Effector memory CD8-positive, alpha-beta T cell (primary cell): ENCODE data around the gene EDNRA.
"Not testable (repeated sequence)": the region's sequence is repeated elsewhere in the genome, so short reads cannot be mapped to it uniquely, and the experiment has no call there.

Experiments
- ATAC-seq: fragments of 150-1000 bp; cut with Tn5 transposase; replicated peaks from 2 replicates; pipeline ENCODE4 v1.10.0; 2021; ENCODE audit warnings: mild to moderate bottlenecking, moderate library complexity
- DNase-seq, 3 experiments: peaks; one replicate each; pipeline ENCODE4 v3.0.0; 2021
- H3K27ac Mint-ChIP-seq, 2 donors: one replicate each; pipeline ENCODE4 v1.8.0; 2022; ENCODE audit warnings: mild to moderate bottlenecking in 2 of 2, mixed read lengths in 2 of 2, moderate library complexity in 2 of 2
- H3K27me3 Mint-ChIP-seq, 2 donors: one replicate each; pipeline ENCODE4 v1.8.0; 2022; ENCODE audit warnings: mixed read lengths in 2 of 2
- H3K36me3 Mint-ChIP-seq: one replicate; pipeline ENCODE4 v1.8.0; 2022; ENCODE audit warnings: mild to moderate bottlenecking, moderate library complexity, mixed read lengths; ENCODE audit not compliant: insufficient read depth
- H3K4me1 Mint-ChIP-seq, 2 donors: one replicate each; pipeline ENCODE4 v1.8.0; 2022; ENCODE audit warnings: low read depth in 2 of 2, mixed read lengths in 2 of 2
- H3K4me3 Mint-ChIP-seq, 2 donors: one replicate each; pipeline ENCODE4 v1.8.0; 2022; ENCODE audit warnings: mild to moderate bottlenecking in 2 of 2, mixed read lengths in 2 of 2, moderate library complexity in 2 of 2
- H3K9me3 Mint-ChIP-seq, 2 donors: one replicate each; pipeline ENCODE4 v1.8.0; 2022; ENCODE audit warnings: mixed read lengths in 2 of 2
- total RNA-seq, 9 experiments: gene quantifications; one replicate each; lab custom pipeline; 2026; lab: John Stamatoyannopoulos, UW

EDNRA gene
- 0 to 0.06 (median 0) reads per million in 9 experiments for total RNA-seq

DNA sequence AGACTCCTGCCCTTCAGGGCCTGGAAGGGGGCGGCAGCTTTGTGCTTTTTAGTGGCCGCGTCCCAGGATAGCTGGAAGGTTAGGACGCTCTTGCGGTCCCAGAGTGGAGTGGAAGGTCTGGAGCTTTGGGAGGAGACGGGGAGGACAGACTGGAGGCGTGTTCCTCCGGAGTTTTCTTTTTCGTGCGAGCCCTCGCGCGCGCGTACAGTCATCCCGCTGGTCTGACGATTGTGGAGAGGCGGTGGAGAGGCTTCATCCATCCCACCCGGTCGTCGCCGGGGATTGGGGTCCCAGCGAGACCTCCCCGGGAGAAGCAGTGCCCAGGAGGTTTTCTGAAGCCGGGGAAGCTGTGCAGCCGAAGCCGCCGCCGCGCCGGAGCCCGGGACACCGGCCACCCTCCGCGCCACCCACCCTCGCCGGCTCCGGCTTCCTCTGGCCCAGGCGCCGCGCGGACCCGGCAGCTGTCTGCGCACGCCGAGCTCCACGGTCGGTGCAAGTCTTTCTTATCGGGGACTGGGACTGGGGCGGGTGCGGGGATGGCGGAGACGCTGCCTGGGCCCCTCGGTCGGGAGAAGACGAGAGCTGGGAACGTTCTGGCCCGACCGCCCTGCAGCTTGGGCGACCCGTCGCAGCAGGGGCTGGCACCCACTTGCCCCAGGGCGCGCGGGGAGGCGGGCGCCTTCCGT lies at the start of gene EDNRA:
Gene EDNRA (plus strand): TSS at position 207 of the 686 bp plus-strand sequence. CDS start 4,585 bp downstream, outside the sequence.
- H3K27me3 Mint-ChIP-seq = peaks cover 13 to 42% of the 10 kb centered on the region in 2 donors
- no peaks in the 10 kb centered on the region for H3K36me3 Mint-ChIP-seq
- no peak within 1 kb of the TSS for H3K27ac Mint-ChIP-seq
- H3K4me3 Mint-ChIP-seq = no peak within 1 kb of the TSS
- peaks cover 0 to 1% of the 10 kb centered on the region in 2 donors for H3K9me3 Mint-ChIP-seq
- DNase-seq (no peak), ATAC-seq (no peak)
- no peaks in the 10 kb centered on the region for H3K4me1 Mint-ChIP-seq

DNA sequence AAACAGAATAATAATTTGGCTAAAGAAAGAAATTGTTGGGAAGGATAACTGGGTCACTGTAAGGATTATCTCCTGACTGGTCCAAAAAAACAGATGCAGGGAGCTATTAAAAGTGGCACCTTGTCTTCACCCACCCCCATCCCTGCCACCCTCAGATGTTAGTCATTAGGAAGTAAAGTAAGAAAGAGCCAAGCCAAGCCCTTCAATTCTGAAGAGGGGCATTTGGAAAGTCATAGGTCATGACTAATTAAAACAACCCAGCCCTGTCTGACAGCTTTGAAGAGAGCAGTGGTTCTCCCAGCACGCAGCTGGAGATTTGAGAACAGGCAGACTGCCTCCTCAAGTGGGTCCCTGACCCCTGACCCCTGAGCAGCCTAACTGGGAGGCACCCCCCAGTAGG lies 46.5 kb upstream of the EDNRA start:
- ATAC-seq, H3K36me3 Mint-ChIP-seq, DNase-seq, H3K9me3 Mint-ChIP-seq, H3K4me3 Mint-ChIP-seq, H3K4me1 Mint-ChIP-seq, H3K27ac Mint-ChIP-seq: not testable (repeated sequence)
- peaks cover under 1 to 13% of the 10 kb centered on the region in 2 donors for H3K27me3 Mint-ChIP-seq

DNA sequence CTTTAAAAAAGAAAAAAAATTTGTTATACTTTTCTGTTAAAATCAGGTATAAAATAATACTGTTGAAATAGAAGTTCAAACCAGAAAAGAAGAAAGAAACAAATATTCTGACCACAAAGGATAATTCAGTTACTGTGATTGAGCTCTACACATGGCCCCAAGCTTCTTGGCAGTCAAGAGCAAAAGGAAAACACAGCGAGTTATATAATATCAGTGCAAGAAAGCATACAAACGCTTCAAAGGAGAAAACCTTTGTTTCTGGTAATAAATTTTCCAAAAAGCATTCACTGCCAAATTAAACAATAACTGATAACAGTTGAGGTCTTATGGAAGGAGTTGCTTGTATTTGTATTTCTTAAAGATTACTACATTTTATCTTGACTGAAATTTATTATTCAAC lies 40.5 kb upstream of the EDNRA start:
- no peak for DNase-seq
- H3K27me3 Mint-ChIP-seq = peaks cover 0 to 6% of the 10 kb centered on the region in 2 donors
- peaks cover 0 to 8% of the 10 kb centered on the region in 2 donors for H3K9me3 Mint-ChIP-seq
- H3K27ac Mint-ChIP-seq = no peak overlapping the region
- H3K4me3 Mint-ChIP-seq = no peak overlapping the region
- no peaks in the 10 kb centered on the region for H3K4me1 Mint-ChIP-seq
- no peak for ATAC-seq
- H3K36me3 Mint-ChIP-seq = no peaks in the 10 kb centered on the region

- H3K4me1 Mint-ChIP-seq = no peaks in the 10 kb centered on the region
- H3K36me3 Mint-ChIP-seq = no peaks in the 10 kb centered on the region
- no peak for ATAC-seq
- no peak overlapping the region for H3K27ac Mint-ChIP-seq
- no peak for DNase-seq
- H3K4me3 Mint-ChIP-seq = no peak overlapping the region
- peaks cover 0 to 1% of the 10 kb centered on the region in 2 donors for H3K9me3 Mint-ChIP-seq
- no peaks in the 10 kb centered on the region for H3K27me3 Mint-ChIP-seq
Observed at GRCh38 chr4:147447786-147448185, 33.1 kb upstream of the EDNRA start.

GRCh38 chr4:147453561-147454141 lies 27.2 kb upstream of the EDNRA start:
- Mint-ChIP-seq H3K27ac (no peak overlapping the region), H3K27me3 (no peaks in the 10 kb centered on the region), H3K36me3 (no peaks in the 10 kb centered on the region), H3K9me3 (no peaks in the 10 kb centered on the region), H3K4me3 (no peak overlapping the region), H3K4me1 (no peaks in the 10 kb centered on the region)
- ATAC-seq = no peak
- DNase-seq = no peak

GRCh38 chr4:147456706-147457105 lies 24.2 kb upstream of the EDNRA start:
- no peaks in the 10 kb centered on the region for H3K9me3 Mint-ChIP-seq
- no peaks in the 10 kb centered on the region for H3K27me3 Mint-ChIP-seq
- H3K27ac Mint-ChIP-seq = no peak overlapping the region
- no peaks in the 10 kb centered on the region for H3K36me3 Mint-ChIP-seq
- H3K4me3 Mint-ChIP-seq = no peak overlapping the region
- ATAC-seq (no peak), DNase-seq (no peak)
- H3K4me1 Mint-ChIP-seq = no peaks in the 10 kb centered on the region

- H3K4me1 Mint-ChIP-seq = no peaks in the 10 kb centered on the region
- peaks cover 0 to 7% of the 10 kb centered on the region in 2 donors for H3K9me3 Mint-ChIP-seq
- ATAC-seq (no peak), DNase-seq (no peak)
- no peaks in the 10 kb centered on the region for H3K36me3 Mint-ChIP-seq
- no peak overlapping the region for H3K27ac Mint-ChIP-seq
- no peaks in the 10 kb centered on the region for H3K27me3 Mint-ChIP-seq
- no peak overlapping the region for H3K4me3 Mint-ChIP-seq
Observed at GRCh38 chr4:147461161-147461560, 19.7 kb upstream of the EDNRA start.

DNA sequence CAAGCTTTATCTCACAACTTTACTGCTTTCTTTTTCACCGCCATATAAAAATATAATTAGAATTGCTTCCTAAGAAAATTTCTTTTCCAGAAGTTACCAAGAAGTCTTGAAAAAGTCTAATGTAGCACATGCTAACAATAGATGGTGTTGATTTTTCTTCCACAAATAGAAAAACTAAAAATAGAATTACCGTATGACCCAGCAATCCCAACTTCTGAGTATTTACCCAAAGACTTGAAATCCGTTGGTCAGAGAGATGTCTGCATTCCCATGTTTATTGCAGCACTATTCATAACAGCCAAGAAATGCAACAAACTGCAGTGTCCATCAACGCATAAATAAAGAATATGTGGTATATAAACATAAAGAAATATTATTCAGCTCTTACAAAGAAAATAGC lies 17.8 kb upstream of the EDNRA start:
- Mint-ChIP-seq H3K4me1 (no peaks in the 10 kb centered on the region), H3K36me3 (no peaks in the 10 kb centered on the region), H3K4me3 (no peak overlapping the region), H3K27me3 (no peaks in the 10 kb centered on the region), H3K9me3 (peaks cover 0 to 7% of the 10 kb centered on the region in 2 donors), H3K27ac (no peak overlapping the region)
- DNase-seq (no peak), ATAC-seq (no peak)

GRCh38 chr4:147465461-147465860 lies 15.4 kb upstream of the EDNRA start:
- Mint-ChIP-seq H3K9me3 (peaks cover 0 to 8% of the 10 kb centered on the region in 2 donors), H3K27me3 (peaks cover 0 to 2% of the 10 kb centered on the region in 2 donors), H3K4me1 (no peaks in the 10 kb centered on the region), H3K36me3 (no peaks in the 10 kb centered on the region), H3K4me3 (no peak overlapping the region), H3K27ac (no peak overlapping the region)
- DNase-seq = no peak
- no peak for ATAC-seq

DNA sequence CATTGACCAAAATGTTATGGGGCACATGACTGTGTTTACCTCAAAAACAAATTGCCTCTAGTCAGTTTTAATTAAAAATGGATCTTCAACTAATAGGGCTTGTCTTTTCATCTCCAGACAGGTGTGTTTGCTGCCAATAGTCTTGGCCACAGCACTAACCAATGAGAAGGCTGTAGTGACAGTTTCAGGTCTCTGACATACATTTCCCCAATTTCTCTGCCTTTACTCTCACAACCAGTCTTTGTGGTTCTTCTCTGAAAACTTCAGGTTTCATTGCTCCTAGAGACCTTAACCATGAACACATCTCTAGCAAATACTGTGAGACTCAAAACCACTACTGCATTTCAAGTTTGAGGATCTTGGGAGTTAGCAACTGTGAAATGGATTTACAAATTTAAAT lies 3.5 kb upstream of the EDNRA start:
- no peaks in the 10 kb centered on the region for H3K4me1 Mint-ChIP-seq
- ATAC-seq (no peak), DNase-seq (no peak)
- no peaks in the 10 kb centered on the region for H3K36me3 Mint-ChIP-seq
- H3K27ac Mint-ChIP-seq = no peak overlapping the region
- H3K4me3 Mint-ChIP-seq = no peak overlapping the region
- peaks cover 22 to 57% of the 10 kb centered on the region in 2 donors for H3K27me3 Mint-ChIP-seq
- peaks cover 0 to 1% of the 10 kb centered on the region in 2 donors for H3K9me3 Mint-ChIP-seq

DNA sequence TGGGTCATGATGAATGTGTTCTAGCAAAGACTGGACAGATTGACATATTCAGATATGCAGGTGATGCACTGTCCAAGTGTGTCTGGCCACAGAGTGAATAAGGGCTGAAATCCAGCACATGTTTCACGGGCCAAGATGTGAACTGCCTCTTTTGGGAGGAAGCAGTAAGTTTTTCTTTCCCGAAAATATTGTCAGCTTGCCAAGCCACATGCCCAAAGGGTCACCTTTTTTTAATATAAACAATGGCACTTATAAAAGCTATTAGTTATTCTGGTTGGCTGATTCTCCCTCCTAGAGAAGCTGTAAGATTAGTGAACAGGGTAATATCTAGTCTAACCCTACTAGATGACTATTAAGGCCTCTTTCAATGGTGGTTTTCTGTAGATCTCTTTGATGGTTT lies 1.5 kb upstream of the EDNRA start:
- no peak overlapping the region for H3K4me3 Mint-ChIP-seq
- no peak overlapping the region for H3K27ac Mint-ChIP-seq
- no peaks in the 10 kb centered on the region for H3K36me3 Mint-ChIP-seq
- no peaks in the 10 kb centered on the region for H3K4me1 Mint-ChIP-seq
- H3K9me3 Mint-ChIP-seq = peaks cover 0 to 1% of the 10 kb centered on the region in 2 donors
- DNase-seq (no peak), ATAC-seq (no peak)
- peaks cover 14 to 55% of the 10 kb centered on the region in 2 donors for H3K27me3 Mint-ChIP-seq

GRCh38 chr4:147479786-147480185 lies 1.1 kb upstream of the EDNRA start:
- H3K27me3 Mint-ChIP-seq = peaks cover 13 to 52% of the 10 kb centered on the region in 2 donors
- no peaks in the 10 kb centered on the region for H3K36me3 Mint-ChIP-seq
- H3K4me3 Mint-ChIP-seq = no peak overlapping the region
- DNase-seq (no peak), ATAC-seq (no peak)
- H3K4me1 Mint-ChIP-seq = no peaks in the 10 kb centered on the region
- H3K9me3 Mint-ChIP-seq = peaks cover 0 to 1% of the 10 kb centered on the region in 2 donors
- no peak overlapping the region for H3K27ac Mint-ChIP-seq

- H3K36me3 Mint-ChIP-seq = no peaks in the 10 kb centered on the region
- no peak overlapping the region for H3K27ac Mint-ChIP-seq
- H3K4me1 Mint-ChIP-seq = no peaks in the 10 kb centered on the region
- peaks cover 13 to 47% of the 10 kb centered on the region in 2 donors for H3K27me3 Mint-ChIP-seq
- no peak overlapping the region for H3K4me3 Mint-ChIP-seq
- peaks cover 0 to 1% of the 10 kb centered on the region in 2 donors for H3K9me3 Mint-ChIP-seq
- DNase-seq = no peak
- ATAC-seq = no peak
Observed at GRCh38 chr4:147480502-147480890, 401 bp upstream of the EDNRA start.

DNA sequence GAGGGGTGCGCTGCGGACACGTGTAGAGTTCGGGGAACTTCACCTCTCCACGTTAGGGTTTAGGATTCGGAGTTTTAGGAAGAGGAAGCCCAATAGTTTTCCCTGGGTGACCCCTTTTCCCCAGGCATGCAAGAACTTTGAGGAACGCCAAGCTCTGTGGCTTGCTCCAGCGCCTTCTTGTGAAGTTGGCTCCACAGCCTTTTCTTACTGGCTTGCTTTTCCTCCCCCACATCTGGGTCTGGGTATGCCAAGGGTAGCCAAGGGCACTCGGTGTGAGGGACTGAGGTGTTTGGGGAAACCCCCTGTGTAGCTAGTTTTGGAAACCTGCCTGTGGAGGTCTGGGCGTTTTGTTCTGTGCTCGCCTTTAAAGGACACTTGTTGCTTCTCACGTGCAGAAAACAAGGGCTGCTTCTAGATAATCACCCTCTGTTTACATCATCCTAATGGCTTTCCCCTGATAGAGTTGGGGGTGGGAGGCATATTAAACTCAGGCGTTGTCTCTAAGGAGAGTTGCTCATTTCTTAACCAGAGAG lies 746 bp downstream of the EDNRA start:
- H3K27me3 Mint-ChIP-seq = peaks cover 13 to 42% of the 10 kb centered on the region in 2 donors
- ATAC-seq (no peak), DNase-seq (no peak)
- no peaks in the 10 kb centered on the region for H3K36me3 Mint-ChIP-seq
- no peak overlapping the region for H3K4me3 Mint-ChIP-seq
- H3K4me1 Mint-ChIP-seq = no peaks in the 10 kb centered on the region
- H3K9me3 Mint-ChIP-seq = peaks cover 0 to 1% of the 10 kb centered on the region in 2 donors
- H3K27ac Mint-ChIP-seq = no peak overlapping the region
